Panc1 (cell line): ENCODE data around the gene PCMT1. TPM values are rescaled to one million over a fixed set of nuclear protein-coding genes. Genes with fewer than 3 reads are reported as not detected.

Experiments
- ATAC-seq: fragments of 200-7000 bp; cut with Tn5 transposase; 2 replicates; pipeline ENCODE4 v1.9.1; 2020; ENCODE audit warnings: mild to moderate bottlenecking, moderate library complexity
- BruUV-seq: library from RNA; stranded (reverse); fragments of 400-500 nt; replicated peaks from 2 replicates; lab custom pipeline; 2021; lab: Mats Ljungman, UMichigan
- CTCF ChIA-PET: fragments of 300-600 bp; sonication (Branson Sonifier 250); formaldehyde crosslinking; loops from one replicate; lab custom pipeline; 2022; ENCODE audit warnings: antibody characterized with exemption; lab: Charles Lee
- POLR2A ChIA-PET: fragments of 300-600 bp; sonication (Branson Sonifier 250); formaldehyde crosslinking; loops from one replicate; lab custom pipeline; 2022; ENCODE audit warnings: antibody characterized with exemption; lab: Charles Lee
- DNase-seq: peaks from one replicate; pipeline ENCODE4 v3.0.0-alpha.2; 2010; ENCODE audit warnings: low read depth, low spot score
- H3K27ac ChIP-seq: 2 replicates; pipeline ENCODE4 v1.5.1; 2011; ENCODE audit warnings: mild to moderate bottlenecking, low read length, inconsistent platforms
- H3K27me3 ChIP-seq: fragments of 200-500 bp; sonication (Bioruptor generic); 2 replicates; pipeline ENCODE4 v1.6.0; 2014; ENCODE audit warnings: low read length, inconsistent platforms; ENCODE audit not compliant: control insufficient read depth, insufficient read depth
- H3K36me3 ChIP-seq: fragments of 200-500 bp; sonication (Bioruptor generic); 2 replicates; pipeline ENCODE4 v1.5.1; 2014; ENCODE audit warnings: inconsistent platforms, mild to moderate bottlenecking, low read length, moderate library complexity; ENCODE audit not compliant: control insufficient read depth, insufficient read depth
- H3K4me1 ChIP-seq: 2 replicates; pipeline ENCODE4 v1.5.1; 2011; ENCODE audit warnings: inconsistent platforms, mild to moderate bottlenecking, low read length, moderate library complexity; ENCODE audit not compliant: control insufficient read depth, insufficient read depth
- H3K4me3 ChIP-seq, 2 experiments: 2 replicates each; pipeline ENCODE4 v1.5.1; 2011 to 2012; ENCODE audit warnings: low read depth in 2 of 2, low read length in 2 of 2, mild to moderate bottlenecking in 2 of 2, inconsistent platforms in 1 of 2, moderate library complexity in 1 of 2
- H3K9me3 ChIP-seq: fragments of 200-500 bp; sonication (Bioruptor generic); 2 replicates; pipeline ENCODE4 v1.5.1; 2014; ENCODE audit warnings: low read depth, mild to moderate bottlenecking, inconsistent platforms, low read length, moderate library complexity; ENCODE audit not compliant: control insufficient read depth, insufficient read depth
- POLR2AphosphoS5 ChIP-seq: IDR thresholded peaks from 2 replicates; pipeline ENCODE4 v1.6.1; 2012; ENCODE audit warnings: mild to moderate bottlenecking, low read depth, low read length, moderate library complexity
- SIN3A ChIP-seq: IDR thresholded peaks from 2 replicates; pipeline ENCODE4 v1.6.1; 2012; ENCODE audit warnings: low read depth, mild to moderate bottlenecking, low read length, moderate library complexity, borderline replicate concordance; ENCODE audit not compliant: insufficient read depth
- TCF7L2 ChIP-seq: IDR thresholded peaks from 2 replicates; pipeline ENCODE4 v1.6.1; 2011; ENCODE audit warnings: mild to moderate bottlenecking, low read depth, low read length, inconsistent platforms
- in situ Hi-C: cut with HindIII; loops from 2 replicates; pipeline ENCODE4 v1.10.0; 2016; ENCODE audit warnings: low sequenced_read_pairs, low pct_unique_long_range_greater_than_20kb
- intact Hi-C: fragments of 100-400 bp; cut with micrococcal nuclease; formaldehyde crosslinking; loops from one replicate; pipeline ENCODE4 v1.10.0; 2022; ENCODE audit not compliant: unreplicated experiment
- total RNA-seq: library from RNA; stranded (reverse); gene quantifications from one replicate; pipeline ENCODE4 v1.2.1, GENCODE V29; 2021; ENCODE audit not compliant: unreplicated experiment
- TF ChIP-seq, protein P1 (sequence below): fragments of 450-650 bp; IDR thresholded peaks from 2 replicates; pipeline ENCODE4 v1.5.1; 2017; ENCODE audit warnings: mild to moderate bottlenecking
- TF ChIP-seq, protein P2 (sequence below), 2 experiments: IDR thresholded peaks; 2 replicates each; pipeline ENCODE4 v1.6.1; 2011 to 2012; ENCODE audit warnings: low read depth in 2 of 2, control low read depth in 1 of 2, low read length in 1 of 2, mild to moderate bottlenecking in 1 of 2, moderate library complexity in 1 of 2; ENCODE audit not compliant: insufficient read depth in 1 of 2

Gene PCMT1
- total RNA-seq, 1 experiment from 2014 or later = 118 TPM

DNA sequence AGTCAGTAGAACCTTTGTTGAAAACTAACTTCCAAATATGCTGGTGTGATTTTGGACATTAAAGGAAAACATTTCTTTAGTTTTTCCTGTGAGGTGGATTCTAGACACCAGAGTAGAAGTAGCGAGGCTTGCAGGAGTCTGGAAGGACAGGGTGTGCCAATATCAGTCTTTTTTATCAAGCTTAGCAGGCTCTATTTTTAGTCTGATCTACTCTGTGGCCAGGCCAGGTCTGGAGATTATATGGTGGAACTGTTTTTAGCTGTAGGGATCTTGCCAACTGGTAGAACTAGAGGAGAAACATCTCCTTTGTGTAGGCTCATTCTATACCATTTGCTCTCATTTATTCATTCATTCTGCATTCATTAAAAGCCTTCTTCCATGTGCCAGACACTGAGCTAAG is 72.0 kb downstream of the PCMT1 start:
- H3K9me3 ChIP-seq = no peaks in the 10 kb centered on the region
- POLR2A ChIA-PET = interaction anchor here (0.6 kb wide), 1 partner anchor 101 kb away, joined by 5 read pairs; no protein-coding TSS in a partner anchor
- no peaks in the 10 kb centered on the region for H3K27me3 ChIP-seq
- DNase-seq (no peak), ATAC-seq (no peak)
- H3K4me3 ChIP-seq = no peak overlapping the region
- in situ Hi-C loops = no loop called here
- no peak overlapping the region for H3K27ac ChIP-seq
- peaks cover 17% of the 10 kb centered on the region; the same call in 1 of the 2 replicates for H3K36me3 ChIP-seq
- CTCF ChIA-PET = no interaction called here
- TF ChIP-seq, protein P1, sequence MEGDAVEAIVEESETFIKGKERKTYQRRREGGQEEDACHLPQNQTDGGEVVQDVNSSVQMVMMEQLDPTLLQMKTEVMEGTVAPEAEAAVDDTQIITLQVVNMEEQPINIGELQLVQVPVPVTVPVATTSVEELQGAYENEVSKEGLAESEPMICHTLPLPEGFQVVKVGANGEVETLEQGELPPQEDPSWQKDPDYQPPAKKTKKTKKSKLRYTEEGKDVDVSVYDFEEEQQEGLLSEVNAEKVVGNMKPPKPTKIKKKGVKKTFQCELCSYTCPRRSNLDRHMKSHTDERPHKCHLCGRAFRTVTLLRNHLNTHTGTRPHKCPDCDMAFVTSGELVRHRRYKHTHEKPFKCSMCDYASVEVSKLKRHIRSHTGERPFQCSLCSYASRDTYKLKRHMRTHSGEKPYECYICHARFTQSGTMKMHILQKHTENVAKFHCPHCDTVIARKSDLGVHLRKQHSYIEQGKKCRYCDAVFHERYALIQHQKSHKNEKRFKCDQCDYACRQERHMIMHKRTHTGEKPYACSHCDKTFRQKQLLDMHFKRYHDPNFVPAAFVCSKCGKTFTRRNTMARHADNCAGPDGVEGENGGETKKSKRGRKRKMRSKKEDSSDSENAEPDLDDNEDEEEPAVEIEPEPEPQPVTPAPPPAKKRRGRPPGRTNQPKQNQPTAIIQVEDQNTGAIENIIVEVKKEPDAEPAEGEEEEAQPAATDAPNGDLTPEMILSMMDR = no peak
- TF ChIP-seq SIN3A = no peak
- no peak for TF ChIP-seq POLR2AphosphoS5
- TF ChIP-seq, protein P2, sequence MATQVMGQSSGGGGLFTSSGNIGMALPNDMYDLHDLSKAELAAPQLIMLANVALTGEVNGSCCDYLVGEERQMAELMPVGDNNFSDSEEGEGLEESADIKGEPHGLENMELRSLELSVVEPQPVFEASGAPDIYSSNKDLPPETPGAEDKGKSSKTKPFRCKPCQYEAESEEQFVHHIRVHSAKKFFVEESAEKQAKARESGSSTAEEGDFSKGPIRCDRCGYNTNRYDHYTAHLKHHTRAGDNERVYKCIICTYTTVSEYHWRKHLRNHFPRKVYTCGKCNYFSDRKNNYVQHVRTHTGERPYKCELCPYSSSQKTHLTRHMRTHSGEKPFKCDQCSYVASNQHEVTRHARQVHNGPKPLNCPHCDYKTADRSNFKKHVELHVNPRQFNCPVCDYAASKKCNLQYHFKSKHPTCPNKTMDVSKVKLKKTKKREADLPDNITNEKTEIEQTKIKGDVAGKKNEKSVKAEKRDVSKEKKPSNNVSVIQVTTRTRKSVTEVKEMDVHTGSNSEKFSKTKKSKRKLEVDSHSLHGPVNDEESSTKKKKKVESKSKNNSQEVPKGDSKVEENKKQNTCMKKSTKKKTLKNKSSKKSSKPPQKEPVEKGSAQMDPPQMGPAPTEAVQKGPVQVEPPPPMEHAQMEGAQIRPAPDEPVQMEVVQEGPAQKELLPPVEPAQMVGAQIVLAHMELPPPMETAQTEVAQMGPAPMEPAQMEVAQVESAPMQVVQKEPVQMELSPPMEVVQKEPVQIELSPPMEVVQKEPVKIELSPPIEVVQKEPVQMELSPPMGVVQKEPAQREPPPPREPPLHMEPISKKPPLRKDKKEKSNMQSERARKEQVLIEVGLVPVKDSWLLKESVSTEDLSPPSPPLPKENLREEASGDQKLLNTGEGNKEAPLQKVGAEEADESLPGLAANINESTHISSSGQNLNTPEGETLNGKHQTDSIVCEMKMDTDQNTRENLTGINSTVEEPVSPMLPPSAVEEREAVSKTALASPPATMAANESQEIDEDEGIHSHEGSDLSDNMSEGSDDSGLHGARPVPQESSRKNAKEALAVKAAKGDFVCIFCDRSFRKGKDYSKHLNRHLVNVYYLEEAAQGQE (IDR thresholded peaks at IDR 0.05; ENCODE audit: insufficient read depth in 1 of 2, low read depth in 2 of 2, low read length in 1 of 2) = no peak
- intact Hi-C loops = no loop called here
- H3K4me1 ChIP-seq = no peaks in the 10 kb centered on the region
- BruUV-seq = no TSS peak

DNA sequence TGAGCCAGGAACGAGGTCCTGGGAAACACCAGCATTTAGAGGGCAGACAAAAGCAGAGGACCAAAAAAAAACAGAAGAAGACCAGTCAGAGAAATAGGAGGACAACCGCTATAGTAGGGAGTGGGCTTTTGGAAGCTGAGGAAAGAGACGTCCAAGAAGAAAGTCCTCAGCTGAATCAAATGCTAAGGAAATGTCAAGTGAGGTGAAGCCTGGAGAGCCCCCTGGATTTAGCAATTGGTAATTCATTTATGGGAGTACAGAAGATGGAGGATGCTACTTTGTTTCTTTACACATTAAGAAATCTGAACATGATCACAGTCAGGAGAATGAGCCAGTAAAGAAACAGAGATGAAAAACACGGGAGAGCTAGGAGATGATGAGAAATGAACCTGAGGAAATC is 73.5 kb downstream of the PCMT1 start:
- BruUV-seq = no TSS peak
- Histone ChIP-seq H3K27me3 (no peaks in the 10 kb centered on the region), H3K9me3 (no peaks in the 10 kb centered on the region), H3K36me3 (peaks cover 17% of the 10 kb centered on the region; the same call in 1 of the 2 replicates), H3K4me3 (no peak overlapping the region), H3K27ac (no peak overlapping the region), H3K4me1 (no peaks in the 10 kb centered on the region)
- TF ChIP-seq, protein P1 = 0 out of 2 replicates have a peak, but pooled peaks have one; percentile 14
- no peak for TF ChIP-seq TCF7L2
- DNase-seq (no peak), ATAC-seq (no peak)
- intact Hi-C loops = no loop called here
- in situ Hi-C loops = no loop called here
- CTCF ChIA-PET = no interaction called here
- POLR2A ChIA-PET = no interaction called here
